ENCODE data around the gene PGM5.
"Not testable (repeated sequence)": the region's sequence is repeated elsewhere in the genome, so short reads cannot be mapped to it uniquely, and the experiment has no call there.

GRCh38 chr9:68377723-68378122 lies 21.3 kb downstream of the PGM5 start:
- TF ChIP-seq CTCF (IDR thresholded peaks at IDR 0.05; ENCODE audit: insufficient read depth, low read length, poor library complexity, severe bottlenecking); EZH2phosphoT487 (conservative IDR thresholded peaks at IDR 0.05; ENCODE audit: low read length): not testable (repeated sequence)
